ENCODE results near the gene WWTR1. TPM values are rescaled to one million over a fixed set of nuclear protein-coding genes. Genes with fewer than 3 reads are reported as not detected.

The WWTR1 gene
- total RNA-seq, 1 donor from 2014 or later = 143 TPM

- DNase-seq (ENCODE audit: low spot score) (no peak), ATAC-seq (no peak)
- intact Hi-C loops (cut with DNase I) = no loop called here
These were observed 106.3 kb downstream of the WWTR1 start for GRCh38 chr3:149551500-149551899.

- DNase-seq (ENCODE audit: low spot score) = no peak
- peak; percentile 42 for ATAC-seq
- intact Hi-C loops (cut with DNase I) = no loop called here
These were observed 109.2 kb downstream of the WWTR1 start for GRCh38 chr3:149548669-149549065.

GRCh38 chr3:149547954-149548668 is 109.7 kb downstream of the WWTR1 start:
- intact Hi-C loops (cut with DNase I) = no loop called here
- peak; percentile 80 for ATAC-seq
- no peak for DNase-seq (ENCODE audit: low spot score)

- ATAC-seq = peak; percentile 91
- intact Hi-C loops (cut with DNase I) = no loop called here
- DNase-seq (ENCODE audit: low spot score) = peak; percentile 85
These were observed 110.4 kb downstream of the WWTR1 start for GRCh38 chr3:149547413-149547812.

GRCh38 chr3:149545049-149545448 is 112.8 kb downstream of the WWTR1 start:
- ATAC-seq (no peak), DNase-seq (ENCODE audit: low spot score) (no peak)
- intact Hi-C loops (cut with DNase I) = no loop called here

- intact Hi-C loops (cut with DNase I) = no loop called here
- DNase-seq (ENCODE audit: low spot score) (no peak), ATAC-seq (no peak)
These were observed 115.2 kb downstream of the WWTR1 start for GRCh38 chr3:149542375-149543312.

GRCh38 chr3:149541091-149541491 is 116.7 kb downstream of the WWTR1 start:
- ATAC-seq (peak; percentile 41), DNase-seq (ENCODE audit: low spot score) (no peak)
- intact Hi-C loops (cut with DNase I) = no loop called here

- DNase-seq (ENCODE audit: low spot score) (no peak), ATAC-seq (no peak)
- intact Hi-C loops (cut with DNase I) = no loop called here
These were observed 119.5 kb downstream of the WWTR1 start for GRCh38 chr3:149538371-149538770.

- no peak for DNase-seq (ENCODE audit: low spot score)
- intact Hi-C loops (cut with DNase I) = no loop called here
- ATAC-seq = peak; percentile 52
These were observed 121.4 kb downstream of the WWTR1 start for GRCh38 chr3:149536429-149536828.

- no peak for ATAC-seq
These were observed 122.5 kb downstream of the WWTR1 start for GRCh38 chr3:149535333-149535685.

GRCh38 chr3:149534671-149535332 is 123.0 kb downstream of the WWTR1 start:
- no peak for DNase-seq (ENCODE audit: low spot score)
- intact Hi-C loops (cut with DNase I) = loop anchor here (5.0 kb wide), 1 partner anchor 122 kb away; the partner anchor contains the start of gene WWTR1
- peak; percentile 38 for ATAC-seq

More at GRCh38 chr3:149535333-149535685, 122.5 kb downstream of the WWTR1 start:
- DNase-seq (ENCODE audit: low spot score) = no peak
- intact Hi-C loops (cut with DNase I) = no loop called here

GRCh38 chr3:149534082-149534481 is 123.7 kb downstream of the WWTR1 start:
- DNase-seq (ENCODE audit: low spot score) (no peak), ATAC-seq (no peak)
- intact Hi-C loops (cut with DNase I) = loop anchor here (5.0 kb wide), 1 partner anchor 123 kb away; the partner anchor contains the start of gene WWTR1

GRCh38 chr3:149532489-149533180 is 125.2 kb downstream of the WWTR1 start:
- DNase-seq (ENCODE audit: low spot score) (no peak), ATAC-seq (no peak)
- intact Hi-C loops (cut with DNase I) = loop anchor here (5.0 kb wide), 1 partner anchor 125 kb away; the partner anchor contains the start of gene WWTR1

GRCh38 chr3:149529099-149529498 is 128.7 kb downstream of the WWTR1 start:
- intact Hi-C loops (cut with DNase I) = no loop called here
- no peak for ATAC-seq
- DNase-seq (ENCODE audit: low spot score) = no peak

- DNase-seq (ENCODE audit: low spot score) (no peak), ATAC-seq (no peak)
- intact Hi-C loops (cut with DNase I) = no loop called here
These were observed 129.5 kb downstream of the WWTR1 start for GRCh38 chr3:149528340-149528650.

GRCh38 chr3:149527531-149528339 is 130.1 kb downstream of the WWTR1 start:
- no peak for DNase-seq (ENCODE audit: low spot score)
- peak; percentile 80 for ATAC-seq
- intact Hi-C loops (cut with DNase I) = no loop called here

GRCh38 chr3:149523512-149524299 is 134.1 kb downstream of the WWTR1 start:
- intact Hi-C loops (cut with DNase I) = no loop called here
- no peak for DNase-seq (ENCODE audit: low spot score)
- ATAC-seq = no peak
